Stimulated activated CD4-positive, alpha-beta T cell treated with anti-CD3 and anti-CD28 coated beads, Interleukin-2, amount 100 ng/mL, for 48 hours (primary cell): ENCODE results near the gene LY6G6D.
A peak's percentile ranks its signal among the peaks of the same experiment; 100 is the strongest.

Experiments
- DNase-seq, 2 donors: peaks; one replicate each; pipeline ENCODE4 v3.0.0-alpha.2; 2020

The LY6G6D gene

DNA sequence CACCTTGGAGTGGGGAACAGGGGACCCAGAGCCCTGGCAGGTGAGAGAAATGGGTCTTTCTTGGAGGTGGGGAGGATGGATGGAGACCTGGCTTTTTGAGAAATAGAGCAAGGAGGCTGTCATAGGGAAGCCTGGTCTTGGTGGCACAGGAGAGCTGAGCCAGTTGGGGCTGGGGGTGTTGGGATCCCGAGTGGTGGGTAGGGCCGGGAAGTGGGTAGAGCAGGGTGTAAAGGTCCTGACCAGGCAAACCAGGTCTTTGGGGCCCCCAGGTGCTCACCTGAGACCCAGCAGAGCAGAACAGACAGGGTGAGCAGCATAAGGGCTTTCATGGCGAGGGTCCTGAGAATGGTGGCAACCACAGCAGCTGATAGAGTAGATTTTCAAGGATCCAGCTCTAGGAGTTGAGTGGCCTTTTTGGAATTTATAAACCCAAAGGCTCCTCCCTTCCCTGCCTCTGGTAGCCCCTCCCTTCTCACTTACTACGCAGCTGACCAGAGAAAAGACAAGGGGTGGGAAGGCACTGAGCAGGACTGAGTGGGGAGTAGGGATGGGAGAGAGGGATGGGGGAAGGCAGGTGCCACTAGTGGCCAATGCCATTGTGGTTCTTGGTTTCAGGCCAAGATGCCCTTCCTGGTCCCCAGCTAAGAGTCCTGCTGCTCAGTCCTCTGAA, 6.3 kb downstream of the LY6G6D start, which contains the start of gene LY6G6C:
Gene LY6G6C, minus strand, starts transcription at position 396 of the 670 bp plus-strand sequence. Its CDS starts 67 bp downstream, at position 329.
- DNase-seq, result no peak

DNA sequence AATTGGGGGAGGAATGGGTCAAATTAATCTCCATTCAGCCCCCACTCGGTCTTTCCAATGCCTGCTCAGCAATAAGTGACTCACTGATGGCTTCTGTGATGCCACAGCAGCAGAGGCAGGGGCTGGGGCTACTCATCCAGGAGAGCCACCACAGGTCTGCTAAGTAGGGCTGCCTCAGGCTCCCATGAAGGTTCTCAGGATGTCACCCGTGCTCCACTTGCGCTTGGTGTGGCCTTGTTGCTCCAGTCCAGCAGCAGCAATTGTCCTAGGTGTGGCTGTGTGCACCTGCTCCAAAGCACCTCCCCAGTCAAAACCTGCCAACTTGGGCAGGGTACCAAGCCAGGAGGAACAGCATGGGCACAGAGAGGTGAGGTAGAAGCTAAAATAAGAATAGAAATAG, 7.0 kb downstream of the LY6G6D start:
- no peak for DNase-seq

DNA sequence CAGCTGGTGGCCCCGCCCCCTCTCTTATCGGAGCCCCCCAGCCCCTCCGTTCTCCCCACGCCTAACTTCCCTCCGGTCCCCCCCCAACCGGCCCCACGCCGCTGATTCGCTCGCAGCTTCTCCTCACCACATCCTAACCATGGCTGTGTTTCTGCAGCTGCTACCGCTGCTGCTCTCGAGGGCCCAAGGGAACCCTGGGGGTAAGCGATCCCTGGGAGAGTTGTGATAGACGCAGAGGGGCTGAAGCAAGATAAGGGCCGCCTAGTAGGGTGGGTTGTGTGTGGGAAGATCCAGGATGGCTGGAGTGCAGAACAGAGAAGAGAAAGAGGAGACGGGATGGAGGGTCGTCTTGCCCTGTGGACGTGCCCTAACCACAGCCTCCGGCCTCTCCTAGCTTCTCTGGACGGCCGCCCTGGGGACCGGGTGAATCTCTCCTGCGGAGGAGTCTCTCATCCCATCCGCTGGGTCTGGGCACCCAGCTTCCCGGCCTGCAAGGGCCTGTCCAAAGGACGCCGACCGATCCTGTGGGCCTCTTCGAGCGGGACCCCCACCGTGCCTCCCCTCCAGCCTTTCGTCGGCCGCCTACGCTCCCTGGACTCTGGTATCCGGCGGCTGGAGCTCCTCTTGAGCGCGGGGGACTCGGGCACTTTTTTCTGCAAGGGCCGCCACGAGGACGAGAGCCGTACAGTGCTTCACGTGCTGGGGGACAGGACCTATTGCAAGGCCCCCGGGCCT, 8.3 kb downstream of the LY6G6D start, which contains the start of gene MPIG6B:
Gene MPIG6B, plus strand, starts transcription at position 129 of the 735 bp plus-strand sequence. Its CDS starts 11 bp downstream, at position 140.
- DNase-seq, result no peak

DNA sequence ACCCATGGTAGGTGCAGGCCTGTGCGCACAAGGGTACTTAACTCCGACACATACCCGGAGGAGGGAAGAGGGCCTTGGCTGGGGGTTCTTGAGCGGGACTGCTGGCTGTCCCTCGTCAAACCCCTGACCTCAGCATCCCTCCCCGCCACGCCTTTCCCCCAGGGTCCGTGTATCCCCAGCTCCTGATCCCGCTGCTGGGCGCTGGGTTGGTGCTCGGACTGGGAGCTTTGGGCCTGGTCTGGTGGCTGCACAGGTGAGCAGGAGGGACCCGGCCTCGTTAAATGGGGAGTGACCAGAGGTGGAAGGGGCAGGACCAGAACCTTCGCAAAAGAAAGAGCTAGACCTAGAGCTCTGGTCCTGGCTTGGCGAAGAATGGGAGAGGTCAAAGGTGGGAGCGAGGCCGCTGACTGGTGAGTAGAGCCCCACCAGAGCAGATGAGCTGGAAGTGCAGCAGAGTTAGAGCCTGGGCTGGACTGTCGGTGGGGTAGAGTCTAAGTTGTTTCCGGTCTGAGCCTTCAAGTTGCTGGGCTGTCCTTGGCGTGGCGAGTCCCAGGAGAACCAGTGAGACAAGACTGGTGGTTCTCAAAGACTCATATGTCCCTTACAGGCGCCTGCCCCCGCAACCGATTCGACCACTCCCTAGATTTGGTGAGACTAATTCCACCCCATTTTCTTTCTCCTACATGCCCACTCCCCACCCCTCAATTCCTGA, 9.0 kb downstream of the LY6G6D start:
- no peak for DNase-seq

GRCh38 chr6:31725502-31726350, 10.6 kb downstream of the LY6G6D start:
- no peak for DNase-seq

GRCh38 chr6:31727034-31727716, 12.0 kb downstream of the LY6G6D start:
- DNase-seq, result no peak

DNA sequence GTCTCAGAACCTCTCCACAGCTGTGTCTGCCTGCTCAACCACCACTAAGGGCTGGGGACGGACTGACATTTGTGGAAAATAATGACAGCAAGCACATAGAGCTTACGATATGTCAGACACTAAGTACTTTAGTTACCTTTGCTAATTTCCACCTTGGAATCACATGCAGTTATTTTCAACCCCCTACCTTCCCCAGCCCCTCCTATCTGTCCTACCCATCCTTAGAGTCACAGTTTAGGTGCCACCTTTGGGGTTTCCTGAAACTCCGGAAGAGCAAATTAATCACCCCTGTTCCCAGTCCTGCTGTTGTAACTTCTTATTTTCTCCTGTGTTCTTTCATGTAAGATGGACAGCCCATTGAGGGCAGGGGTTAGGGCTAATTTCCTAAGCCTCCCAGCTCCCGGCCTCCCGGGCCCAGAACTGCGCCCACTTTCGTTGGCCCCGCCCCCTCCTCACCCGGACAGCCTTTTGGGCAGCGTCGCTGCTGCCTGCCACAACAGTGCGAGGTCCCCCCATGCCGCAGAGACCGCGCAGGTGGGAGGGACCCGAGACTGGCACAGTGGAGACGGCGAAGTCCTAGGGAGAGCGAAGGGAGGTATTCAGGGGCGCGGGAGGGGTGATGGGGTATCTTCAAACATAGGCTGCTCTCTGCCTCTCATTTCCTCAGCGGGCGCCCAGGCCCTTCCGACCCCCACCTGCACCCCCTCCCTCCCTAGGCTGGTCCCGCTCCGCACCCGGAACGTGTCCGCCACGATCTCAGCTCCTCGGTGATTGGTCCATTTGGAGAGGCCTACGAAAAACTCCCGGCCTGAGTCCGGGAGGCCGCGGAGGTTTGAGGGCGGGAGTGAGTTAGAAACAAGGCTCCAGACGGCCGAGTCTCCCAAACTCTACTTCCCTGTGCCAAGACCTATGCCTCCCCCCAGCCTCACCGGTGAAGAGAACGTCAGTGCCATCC, 12.8 kb downstream of the LY6G6D start:
- DNase-seq, result no peak

DNA sequence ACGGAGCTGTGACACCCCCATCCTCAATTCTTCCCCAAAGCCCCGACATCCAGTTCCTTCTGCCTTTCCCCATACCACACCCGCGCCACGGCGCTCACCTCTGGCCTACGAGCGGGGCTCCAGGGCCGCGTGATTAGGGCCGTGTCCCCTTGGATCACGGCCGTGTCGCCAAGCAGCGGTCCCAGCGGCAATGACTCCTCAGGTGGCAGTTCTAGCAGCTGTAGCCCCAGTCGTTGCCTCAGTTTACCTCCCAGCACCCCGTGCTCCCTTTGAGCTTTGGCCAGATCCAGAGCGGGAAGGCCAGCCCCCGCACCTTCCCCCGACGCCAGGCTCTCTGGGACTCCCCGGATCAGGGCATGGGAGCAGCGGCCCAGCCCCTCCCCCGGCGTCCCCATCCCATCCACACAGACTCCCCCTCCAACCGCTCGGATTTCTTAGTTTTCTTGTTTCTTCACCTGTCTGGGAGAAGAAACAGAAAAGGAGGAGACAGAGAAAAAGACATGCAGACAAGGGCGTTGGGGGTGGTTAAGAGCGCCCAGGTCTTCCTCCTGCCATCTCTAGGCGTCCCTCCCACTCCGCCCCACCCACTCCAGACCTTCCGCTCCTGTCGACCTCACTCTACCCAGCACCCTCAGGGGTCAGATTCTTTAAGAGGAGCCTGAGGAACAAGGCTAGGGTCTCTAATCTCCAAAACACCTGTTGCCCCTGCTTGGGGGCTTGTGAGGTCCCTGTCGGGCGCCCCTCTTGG, 13.8 kb downstream of the LY6G6D start, which contains the start of gene DDAH2:
Gene DDAH2, minus strand, starts transcription at position 533 of the 748 bp plus-strand sequence. Its CDS starts 138 bp downstream, at position 395.
- no peak for DNase-seq

DNA sequence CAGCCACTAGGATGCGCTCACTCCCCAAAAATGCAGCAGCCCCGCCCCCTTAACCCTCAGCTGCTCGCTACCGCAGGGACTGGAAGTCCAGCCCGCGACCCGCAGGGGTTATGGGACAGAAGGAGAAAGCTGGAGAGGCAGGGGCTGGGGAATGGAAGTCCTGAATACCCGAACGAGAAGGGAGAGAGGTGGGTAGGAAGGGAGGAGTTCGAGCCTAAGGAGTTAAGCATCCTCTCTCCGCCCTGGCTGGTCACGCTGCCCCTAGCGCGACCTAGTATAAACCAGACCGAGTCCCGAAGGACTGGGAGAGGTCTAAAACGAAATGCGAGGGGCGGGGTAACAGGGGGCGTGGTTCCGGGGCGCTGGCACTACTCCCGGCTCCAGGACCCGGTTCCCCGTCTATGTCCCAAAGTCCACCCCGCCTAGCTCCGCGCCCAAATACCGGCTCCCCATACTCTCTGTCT, 14.4 kb downstream of the LY6G6D start:
- peak; percentile 66 to 68 for DNase-seq

GRCh38 chr6:31729979-31730630, 15.0 kb downstream of the LY6G6D start:
- peak in 1 of 2 donors; percentile 60 for DNase-seq

DNA sequence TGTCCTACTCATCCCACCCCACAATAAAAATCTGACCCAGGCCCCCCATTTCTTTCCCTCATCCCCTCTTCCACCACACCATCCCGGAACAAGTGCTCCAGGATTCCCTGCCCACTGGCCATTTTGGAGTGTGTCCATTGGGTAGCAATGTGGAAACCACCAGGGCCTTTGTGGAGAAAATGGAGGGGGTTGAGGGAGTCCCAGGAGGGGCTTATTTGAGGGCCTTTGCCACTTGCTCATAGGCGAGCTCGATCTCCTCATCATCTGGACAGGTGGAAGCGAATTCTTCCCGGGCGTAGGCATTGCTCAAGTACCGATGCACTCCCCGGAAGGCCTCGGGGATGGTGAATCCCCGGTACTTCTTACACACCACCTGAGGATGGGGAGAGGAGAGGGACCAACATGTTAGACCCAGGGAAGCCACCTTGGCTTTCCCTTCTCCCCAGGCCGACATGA, 15.5 kb downstream of the LY6G6D start:
- DNase-seq, result no peak

DNA sequence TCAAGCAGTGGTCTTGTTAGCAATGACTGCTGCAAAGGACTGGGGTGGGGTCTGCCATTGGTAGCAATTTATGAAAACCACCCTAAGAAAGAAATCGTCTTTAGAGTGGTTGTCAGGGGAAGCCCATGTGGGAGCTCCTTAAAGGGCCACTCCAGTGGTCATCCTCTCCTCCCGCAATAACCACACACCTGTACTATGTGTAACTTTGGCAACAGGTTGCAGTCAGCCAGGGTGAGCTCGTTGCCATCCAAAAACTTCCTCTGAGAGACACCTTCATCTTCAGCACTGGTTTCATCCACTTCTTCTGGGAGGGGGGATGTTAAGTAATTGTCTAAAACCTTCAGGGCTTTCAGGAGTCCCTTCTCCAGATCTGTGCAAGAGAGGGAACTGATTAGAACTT, 16.9 kb downstream of the LY6G6D start:
- no peak for DNase-seq

- DNase-seq, result no peak
Observed at GRCh38 chr6:31733734-31734133, 18.6 kb downstream of the LY6G6D start.

DNA sequence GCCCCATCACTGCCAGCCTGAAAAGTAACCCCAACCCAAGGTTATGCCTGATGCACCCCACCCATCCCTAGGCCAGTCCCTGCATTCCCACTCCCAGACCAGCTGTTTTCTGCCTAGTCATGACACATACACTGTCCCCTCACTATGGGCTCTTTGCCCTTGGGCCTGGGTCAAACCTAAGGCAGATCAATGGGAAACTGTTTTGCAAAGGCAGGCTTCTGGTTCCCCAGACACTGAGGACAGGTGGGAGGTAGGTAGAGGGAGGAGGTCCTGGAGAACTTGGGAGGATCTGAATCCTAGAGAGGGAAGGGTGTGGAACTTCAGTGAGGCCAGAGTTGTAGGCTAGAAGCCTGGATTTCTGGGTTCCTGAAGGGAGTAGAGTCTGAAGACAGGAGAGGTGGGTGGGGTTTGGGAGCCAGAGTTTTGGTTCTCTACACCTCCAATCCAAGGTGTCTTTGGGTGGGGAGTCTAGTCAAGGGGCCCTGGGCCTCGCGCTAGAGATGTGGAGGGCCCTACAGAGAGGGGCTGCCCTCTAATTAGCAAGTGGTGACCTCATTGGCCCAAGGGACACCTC, 19.2 kb downstream of the LY6G6D start:
- no peak for DNase-seq

- peak in 1 of 2 donors; percentile 34 for DNase-seq
Observed at GRCh38 chr6:31734821-31735406, 19.8 kb downstream of the LY6G6D start.

DNA sequence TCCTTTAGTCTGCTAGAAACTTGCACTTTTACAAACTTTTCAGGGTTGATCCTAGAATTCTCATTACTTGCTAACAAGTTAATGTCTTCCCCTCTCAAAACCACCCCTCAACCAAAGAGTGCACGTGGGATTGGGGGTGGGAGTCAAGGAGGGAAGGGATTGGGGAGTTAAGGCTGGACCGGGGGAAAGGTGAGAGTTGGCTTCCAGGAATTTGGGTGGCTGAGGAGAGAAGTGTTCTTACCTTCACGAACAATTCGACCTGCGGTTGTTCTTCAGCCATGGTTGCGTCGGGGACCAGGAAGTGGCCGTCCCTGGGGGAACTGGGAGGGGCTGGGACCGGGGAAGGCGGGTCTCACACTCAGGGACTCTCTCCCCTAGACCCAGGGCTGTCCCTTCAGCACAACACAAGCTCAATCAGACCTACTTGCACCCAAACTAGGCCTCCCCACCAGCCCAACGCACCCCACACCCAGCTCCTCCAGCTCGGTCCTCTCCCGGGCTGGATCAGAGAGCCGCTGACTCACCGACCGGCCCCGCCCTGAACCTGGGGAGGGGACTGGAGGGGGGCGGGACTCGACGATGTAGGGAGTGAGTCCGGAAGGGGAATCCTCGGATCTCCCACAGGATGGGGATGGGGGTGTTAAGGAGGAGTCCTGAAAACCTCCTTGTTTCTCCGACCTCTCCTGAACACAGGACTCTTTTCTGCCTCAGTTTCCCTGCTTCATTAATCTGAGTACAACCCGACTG, 21.0 kb downstream of the LY6G6D start, which contains the start of gene CLIC1:
Gene CLIC1, minus strand, starts transcription at position 510 of the 747 bp plus-strand sequence. Its CDS starts 230 bp downstream, at position 280.
- peak; percentile 76 to 77 for DNase-seq

GRCh38 chr6:31736768-31737314, 21.7 kb downstream of the LY6G6D start:
- DNase-seq, result no peak
